NCI-H82 treated with DMSO at 0.1 percent for 48 hours (cell line): ENCODE measurements around the gene HSF4.

Source experiments
- DNase-seq: peaks from one replicate; lab custom pipeline; 2025; ENCODE audit not compliant: unreplicated experiment; lab: John Stamatoyannopoulos, UW

The HSF4 gene

DNA sequence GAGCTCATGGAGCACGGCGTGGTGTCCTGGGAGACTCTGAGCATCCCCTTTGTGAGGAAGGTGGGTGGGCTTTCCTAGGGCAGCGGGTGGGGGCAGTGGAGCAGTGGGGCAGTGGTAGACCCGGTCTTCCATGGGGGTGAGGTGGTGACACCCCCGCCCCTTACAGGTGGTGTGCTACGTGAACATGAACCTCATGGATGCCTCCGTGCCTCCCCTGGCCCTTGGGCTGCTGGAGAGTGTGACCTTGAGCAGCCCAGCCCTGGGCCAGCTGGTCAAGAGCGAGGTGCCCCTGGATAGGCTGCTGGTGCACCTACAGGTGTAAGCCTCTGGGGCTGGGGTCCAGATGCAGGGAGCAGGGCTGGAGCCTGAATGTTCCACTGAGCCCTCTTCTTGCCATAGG lies 35.9 kb downstream of the HSF4 start:
- DNase-seq = no peak

DNA sequence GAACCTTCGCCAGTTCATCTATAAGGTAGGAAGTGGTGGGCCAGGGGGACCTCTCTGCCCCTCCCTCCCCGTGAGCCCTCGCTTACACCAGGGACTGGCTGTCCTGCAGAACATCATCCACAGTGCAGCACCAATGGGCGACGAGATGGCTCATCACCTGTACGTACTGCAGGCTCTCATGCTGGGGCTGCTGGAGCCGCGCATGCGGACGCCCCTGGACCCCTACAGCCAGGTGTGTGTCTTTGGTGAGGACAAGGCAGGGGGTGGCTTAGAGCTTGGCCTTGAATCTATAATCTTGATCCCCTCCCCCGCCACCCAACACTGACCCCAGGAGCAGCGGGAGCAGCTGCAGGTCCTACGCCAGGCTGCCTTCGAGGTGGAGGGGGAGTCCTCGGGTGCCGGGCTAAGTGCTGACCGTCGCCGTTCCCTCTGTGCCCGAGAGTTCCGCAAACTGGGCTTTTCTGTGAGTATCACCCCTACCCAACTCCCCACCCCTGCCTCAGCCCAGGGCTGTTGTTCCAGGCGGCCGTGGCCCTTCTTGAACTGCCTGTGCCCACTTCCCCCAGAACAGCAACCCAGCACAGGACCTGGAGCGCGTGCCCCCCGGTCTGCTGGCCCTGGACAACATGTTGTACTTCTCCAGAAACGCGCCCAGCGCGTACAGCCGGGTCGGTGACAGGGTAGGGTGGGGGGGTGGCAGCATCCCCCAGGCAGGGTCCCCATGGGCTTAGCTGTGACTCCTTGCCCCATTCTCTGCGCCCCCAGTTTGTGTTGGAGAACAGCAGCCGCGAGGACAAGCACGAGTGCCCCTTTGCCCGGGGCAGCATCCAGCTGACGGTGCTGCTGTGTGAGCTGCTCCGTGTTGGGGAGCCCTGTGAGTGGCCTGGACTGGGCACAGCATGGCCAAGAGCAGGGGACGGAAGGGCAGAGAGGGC lies 37.1 kb downstream of the HSF4 start:
- DNase-seq = no peak

DNA sequence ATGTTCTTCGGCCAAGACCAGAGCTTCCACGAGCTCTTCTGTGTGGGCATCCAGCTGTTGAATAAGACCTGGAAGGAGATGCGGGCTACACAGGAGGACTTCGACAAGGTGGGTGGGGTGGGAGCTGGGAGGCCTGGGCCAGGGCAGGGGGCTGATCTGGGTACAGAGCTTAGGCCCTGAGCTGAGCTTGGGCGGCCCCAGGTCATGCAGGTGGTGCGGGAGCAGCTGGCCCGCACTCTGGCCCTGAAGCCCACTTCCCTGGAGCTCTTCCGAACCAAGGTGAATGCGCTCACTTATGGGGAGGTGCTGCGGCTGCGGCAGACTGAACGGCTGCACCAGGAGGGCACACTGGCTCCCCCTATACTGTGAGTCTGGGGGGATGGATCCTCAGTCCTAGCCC lies 37.9 kb downstream of the HSF4 start:
- no peak for DNase-seq

DNA sequence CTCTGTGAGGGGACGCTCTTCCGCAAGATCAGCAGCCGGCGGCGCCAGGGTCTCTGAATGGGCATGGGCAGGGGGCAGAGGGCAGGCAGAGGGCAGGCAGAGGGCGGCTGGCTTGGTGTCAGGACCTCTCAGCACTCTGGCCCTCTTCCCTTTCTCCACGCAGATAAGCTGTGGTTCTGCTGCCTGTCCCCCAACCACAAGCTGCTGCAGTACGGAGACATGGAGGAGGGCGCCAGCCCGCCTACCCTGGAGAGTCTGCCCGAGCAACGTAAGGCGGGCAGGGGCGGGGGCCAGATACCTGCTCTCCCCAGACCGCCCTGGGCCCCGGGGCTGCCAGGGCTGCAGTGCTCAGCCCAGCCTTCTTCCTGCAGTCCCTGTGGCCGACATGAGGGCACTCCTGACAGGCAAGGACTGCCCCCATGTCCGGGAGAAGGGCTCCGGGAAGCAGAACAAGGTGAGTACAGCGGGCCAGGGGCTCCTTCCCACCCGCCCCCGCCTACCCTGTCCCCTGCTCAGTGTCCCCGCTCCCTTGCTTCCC lies 38.5 kb downstream of the HSF4 start:
- no peak for DNase-seq

DNA sequence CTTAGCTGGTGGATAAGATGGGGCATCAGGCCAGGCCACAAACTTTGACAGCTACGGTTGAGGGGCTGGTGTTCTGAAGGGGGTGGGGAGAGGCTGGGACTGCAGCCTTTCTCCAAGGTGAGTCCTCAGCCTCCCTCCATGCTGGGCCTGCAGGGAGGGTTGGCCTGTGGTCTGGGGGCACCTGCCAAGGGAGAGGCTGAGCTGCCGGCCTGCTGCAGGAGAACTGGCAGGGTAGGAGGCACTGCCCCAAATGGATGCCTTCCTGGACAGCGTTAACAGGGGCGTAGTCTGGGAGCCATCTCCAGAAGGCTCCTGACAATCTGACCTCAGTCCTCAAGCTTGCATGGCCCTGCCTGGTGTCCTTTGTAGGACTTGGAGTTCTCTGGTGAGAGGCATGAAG lies 39.5 kb downstream of the HSF4 start:
- no peak for DNase-seq

DNA sequence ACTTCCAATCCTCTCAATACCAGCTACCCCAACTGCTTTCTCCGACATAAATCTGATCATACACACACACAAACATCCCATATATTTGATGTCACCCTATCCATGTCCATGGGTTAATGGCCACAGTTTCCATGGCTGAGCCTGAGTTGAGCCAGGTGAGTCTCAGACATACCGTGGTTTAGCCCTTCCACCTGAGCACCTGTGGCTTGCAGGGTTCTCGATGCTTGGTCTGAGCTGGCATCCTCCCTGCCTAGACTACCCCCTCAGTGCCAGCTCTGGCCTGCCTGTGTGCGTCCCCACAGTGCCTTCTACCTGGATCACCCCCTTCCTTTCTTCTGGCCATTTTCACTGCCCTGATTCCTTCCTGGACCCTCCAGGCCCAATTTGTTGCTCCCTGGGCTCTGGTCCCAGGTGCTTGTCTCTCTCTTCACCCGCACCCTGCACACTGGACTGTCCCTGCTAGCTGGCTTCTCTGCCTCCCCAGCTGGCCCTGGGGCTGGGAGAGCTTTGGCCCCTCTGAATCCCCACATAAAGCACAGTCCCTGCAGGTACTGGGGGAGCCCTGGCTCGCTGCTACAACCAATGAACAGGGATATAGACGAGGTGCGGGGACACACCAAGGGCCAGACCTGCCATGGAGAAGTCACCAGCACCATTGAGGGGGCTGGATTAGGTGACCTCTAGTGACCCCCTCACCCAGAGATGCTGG lies 41.7 kb downstream of the HSF4 start:
- no peak for DNase-seq

DNA sequence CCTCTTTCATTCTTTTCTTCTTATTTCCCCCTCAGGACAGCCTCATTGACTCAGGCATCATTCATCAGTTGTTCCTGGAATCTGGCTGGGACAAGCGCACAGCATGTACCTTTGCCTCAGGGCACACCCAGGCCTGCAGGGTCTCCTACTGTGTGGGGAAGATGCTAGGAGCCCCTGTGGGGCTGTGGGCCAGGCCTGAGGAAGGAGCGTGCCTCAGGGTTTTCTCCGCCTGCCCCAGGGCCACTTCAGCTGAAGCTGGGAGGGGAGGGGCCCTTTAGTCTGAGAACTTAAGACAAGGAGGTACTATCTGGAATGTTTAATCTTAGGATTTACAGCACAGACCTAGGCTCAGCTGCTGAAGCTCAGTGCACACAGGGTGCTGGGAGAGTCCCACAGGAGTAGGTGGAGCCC lies 42.3 kb downstream of the HSF4 start:
- DNase-seq = no peak

DNA sequence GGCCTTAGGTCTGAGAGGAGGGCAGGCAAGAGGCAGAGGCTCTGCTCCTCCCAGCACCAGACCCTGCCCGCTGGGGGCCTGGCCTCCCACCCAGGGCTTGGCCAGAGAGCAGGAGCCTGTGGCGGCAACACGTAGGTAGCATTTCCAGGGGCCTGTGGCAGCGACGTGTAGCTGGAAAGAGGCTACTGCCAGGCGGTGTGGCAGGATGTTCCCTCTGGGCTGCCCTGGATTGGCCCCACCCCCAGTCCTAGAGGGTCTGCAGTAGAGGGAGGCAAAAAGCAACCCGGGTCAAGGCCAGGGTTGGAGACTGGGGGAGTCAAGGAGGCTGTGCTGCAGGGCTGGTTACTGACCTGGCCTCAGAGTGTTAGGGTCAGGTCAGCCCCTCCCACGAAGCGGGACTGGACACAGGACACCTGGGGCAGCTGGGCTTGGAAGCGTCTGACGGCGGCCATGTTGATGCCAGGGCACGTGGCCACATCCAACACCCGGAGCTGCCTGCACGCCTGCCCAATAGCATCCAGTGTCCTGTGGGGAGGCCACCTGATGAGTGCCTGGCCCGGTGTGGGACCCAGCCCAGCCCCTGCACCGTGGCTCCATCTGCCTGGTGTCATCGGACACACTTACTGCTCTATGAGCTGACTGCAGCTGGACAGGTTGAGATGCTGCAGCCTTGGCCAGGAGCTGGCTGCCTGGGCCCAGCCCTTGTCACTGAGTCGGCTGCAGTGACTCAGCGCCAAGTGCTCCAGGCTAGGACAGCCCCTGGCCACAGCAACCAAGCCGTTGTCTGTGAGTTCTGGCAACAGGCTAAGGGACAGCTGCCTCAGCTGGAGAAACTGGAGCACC lies 42.9 kb downstream of the HSF4 start:
- DNase-seq = no peak

DNA sequence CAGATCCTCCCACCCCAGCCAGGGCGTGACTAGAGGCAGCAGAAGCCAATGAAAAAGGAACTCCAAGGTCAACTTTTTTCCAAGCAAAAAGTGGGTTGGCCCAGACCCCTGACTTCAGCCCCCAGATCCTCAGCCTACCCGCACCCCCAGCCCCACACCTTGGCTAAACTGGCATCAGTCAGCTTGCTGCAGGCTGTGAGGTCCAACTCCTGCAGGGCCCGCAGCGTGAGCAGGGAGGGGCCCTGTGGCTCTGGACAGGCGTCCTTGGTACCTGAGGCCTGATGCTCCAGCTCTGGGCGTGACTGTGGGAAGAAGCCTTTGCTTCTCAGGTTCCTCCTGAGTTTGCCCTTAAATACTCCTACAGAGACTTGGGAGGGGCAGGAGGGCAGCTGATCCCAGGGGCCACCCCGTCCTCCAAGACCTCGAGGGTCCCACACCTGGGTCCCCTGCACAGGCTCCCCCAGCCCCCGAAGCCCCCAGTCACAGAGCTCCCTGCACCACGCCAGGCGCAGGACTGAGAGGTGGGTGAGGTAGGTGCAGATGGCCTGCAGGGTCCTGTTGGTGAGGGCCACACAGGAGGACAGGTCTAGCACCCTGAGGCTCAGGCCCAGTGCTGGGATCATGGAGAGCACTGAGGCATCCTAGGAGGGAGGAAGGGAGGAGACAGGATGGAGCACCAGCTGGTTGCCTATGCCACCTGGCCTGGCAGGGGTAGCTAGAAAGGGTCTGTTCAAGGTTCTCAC lies 43.8 kb downstream of the HSF4 start:
- no peak for DNase-seq

DNA sequence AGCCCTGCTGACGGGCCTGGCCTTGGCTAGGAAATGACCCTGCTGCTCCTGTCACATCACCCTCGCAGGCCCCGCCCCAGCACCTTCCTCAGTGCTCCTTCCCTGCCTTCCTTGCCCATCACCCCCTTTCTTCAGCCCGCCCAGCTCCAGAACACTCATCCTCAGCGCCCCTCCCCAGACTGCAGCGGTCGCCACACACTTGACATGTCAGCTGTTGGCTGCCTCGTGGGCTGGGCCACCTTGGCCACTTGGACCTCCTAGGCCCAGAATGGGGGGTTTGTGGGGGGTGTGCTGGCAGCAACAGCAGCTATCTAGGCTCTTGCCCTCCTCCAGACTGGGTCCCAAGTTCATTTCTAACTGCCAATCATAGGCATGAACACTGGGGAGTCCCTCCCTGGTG lies 45.0 kb downstream of the HSF4 start:
- DNase-seq = no peak

DNA sequence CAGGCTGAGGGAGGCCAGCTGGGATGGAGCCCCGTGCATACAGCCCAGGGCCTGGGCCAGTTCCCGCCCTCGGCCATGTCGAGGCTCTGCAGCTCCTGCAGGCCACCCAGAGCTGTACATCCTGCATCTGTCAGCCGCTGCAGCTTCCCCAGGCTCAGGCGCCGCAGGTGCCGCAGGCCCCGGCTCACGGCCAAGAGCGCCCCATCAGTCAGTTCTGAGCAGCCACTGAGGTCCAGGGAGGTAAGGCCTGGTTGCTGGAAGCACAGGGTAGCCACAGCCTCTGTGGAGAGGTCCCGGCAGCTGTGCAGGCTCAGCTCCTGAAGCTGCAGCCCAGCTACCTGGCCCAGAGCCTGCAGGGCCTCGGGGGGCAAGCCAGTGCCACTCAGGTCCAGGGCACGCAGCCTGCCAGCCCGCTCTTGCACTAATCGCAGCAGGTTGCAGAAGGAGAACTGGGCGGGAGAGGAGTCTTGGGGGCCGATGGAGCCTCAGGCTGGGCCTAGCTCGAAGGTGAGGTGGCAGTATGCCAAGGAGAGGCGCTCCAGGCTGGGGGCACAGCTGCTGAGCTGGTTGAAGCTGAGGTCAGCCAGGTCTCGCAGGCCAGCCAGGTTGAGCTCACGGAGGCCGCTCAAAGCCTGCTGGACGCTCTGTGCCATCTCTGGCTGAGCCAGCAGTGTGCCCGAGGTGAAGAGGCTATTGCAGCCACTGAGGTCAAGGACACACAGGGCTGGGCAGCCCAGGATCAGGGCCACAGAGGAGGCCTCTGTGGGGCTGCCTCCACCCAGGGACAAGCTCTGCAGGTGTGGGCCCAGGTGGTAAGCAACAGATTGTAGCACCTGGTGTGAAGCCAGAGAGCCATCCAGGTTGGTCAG lies 45.8 kb downstream of the HSF4 start:
- DNase-seq = no peak

DNA sequence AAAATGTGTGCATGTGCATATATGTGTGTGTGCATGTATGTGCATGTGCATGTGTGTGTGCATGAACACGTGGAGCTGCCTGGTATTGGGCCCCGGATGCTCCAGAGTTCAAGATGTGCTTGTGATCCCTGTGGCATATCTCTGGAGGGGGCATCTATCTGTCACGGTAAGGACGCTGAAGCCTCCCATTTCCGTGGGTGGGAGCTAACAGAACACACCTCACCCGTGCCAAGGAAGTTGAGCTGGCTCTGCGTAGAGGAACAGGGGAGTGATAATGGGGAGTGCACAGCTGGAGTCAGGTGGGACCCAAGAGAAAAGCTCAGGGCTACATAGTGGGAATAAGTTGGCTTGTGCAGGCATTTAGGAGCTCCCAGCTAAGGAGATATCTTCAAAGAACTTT lies 47.1 kb downstream of the HSF4 start:
- DNase-seq = no peak

DNA sequence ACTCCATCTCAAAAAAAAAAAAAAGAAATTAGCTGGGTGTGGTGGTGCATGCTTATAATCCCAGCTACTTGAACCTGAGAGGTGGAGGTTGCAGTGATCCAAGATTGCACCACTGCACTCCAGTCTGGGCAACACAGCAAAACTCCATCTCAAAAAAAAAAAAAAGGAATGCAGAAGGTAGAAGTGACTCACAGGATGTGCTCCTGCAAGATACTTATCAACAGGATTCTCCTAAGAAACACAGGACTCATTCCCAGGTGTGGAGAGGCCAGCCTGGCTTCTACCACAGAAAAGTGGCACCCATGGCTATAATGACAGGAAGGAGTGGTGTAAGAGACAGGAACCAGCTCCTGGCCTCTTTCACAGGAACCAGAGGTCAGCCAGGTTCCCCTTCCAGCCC lies 48.2 kb downstream of the HSF4 start:
- DNase-seq = no peak

DNA sequence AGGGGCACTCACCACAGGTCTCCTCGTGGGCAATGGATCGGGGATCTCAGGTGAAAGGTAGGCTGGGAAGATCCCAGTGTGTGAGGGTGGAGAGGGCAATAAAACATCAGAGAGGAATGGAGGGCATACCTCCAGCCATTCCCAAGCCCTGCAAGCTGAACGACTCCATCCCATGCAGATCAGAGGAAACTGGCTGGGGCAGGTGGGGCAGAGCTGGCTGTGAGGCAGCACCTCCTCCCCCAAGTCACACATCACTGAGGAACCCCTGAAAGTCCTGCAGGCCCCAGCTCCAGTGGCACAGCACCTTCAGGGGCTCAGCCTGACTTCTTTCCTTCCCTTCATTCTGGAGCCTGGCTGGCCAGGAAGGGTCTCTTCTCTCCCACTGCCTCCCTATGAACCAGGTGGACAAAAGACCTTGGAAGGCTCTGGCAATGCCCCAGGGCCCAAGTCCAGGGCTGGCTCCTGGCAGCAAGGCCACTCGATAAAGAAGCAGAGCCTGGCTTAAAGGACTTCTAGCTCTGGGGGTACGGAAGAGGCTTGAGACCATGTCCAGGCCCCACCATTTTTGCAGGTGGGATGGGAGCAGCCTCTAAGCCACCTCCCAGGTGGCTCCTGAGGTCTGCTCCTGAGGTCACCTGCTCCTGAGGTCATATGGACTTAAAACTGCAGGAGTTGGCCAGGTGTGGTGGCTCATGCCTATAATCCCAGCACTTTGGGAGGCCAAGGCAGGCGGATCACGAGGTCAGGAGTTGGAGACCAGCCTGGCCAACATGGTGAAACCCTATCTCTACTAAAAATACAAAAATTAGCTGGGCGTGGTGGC lies 48.9 kb downstream of the HSF4 start:
- DNase-seq = no peak

DNA sequence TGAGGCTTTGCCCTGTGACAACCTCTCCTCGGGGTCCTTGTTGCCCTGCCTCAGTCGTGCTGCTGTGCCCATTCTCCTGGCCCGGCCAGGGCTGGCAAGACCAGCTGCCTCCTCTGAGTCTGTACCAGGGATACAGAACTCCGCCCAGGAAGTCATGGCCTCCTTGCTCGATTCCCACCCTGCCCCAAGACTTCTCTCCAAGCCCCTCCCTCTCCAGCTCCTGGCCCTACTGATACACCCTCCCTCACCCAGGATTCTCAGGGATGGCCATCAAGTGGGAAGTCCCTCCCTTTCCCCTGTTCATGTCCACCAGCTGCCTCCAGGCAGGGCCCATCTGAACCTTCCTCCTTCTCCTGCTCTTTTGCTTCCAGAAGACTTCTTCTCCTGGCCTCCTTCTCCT lies 51.2 kb downstream of the HSF4 start:
- no peak for DNase-seq

DNA sequence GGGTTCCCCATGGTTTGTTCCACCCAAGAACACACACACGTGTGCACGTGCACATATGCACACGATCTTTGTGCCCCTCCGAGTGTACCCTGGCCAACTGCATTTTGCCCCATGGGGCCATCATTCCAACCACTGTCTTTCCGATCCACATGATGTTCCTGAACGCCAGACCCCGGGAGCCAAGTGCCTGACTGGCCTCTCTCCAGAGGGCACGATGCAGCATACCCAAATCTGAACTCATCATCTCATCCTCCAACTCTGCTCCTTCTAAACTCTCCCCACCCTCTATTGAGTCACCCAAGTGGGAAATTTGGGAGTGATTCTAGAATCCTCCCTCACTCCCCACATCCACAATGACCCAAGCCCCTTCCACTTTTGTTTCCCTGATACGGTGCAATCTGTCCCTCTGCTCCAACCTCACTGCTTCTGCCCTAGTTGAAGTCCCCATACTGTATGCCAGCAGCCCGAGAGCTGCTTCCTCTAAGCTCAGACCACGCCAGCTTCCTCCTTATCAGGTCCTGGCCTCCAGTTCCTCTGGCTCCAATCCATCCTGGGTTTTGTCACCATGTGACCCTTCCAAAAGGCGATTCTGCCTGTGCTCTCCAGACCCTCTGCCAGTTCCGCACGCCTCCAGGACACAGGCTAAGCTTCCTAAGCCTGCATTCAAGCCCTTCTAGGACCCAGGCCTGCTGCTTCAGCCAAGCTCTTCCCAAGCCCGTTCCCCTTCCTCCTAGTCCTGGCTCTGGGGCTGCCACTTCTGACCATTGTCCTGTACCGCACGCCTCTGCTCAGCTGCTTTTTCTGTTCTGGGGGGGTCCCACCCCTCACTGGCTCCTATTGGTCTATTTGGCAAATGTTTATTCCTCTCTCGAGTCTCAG lies 52.3 kb downstream of the HSF4 start:
- no peak for DNase-seq
